GM13977 (cell line): ENCODE data around the gene GRIK4.
"Not testable (repeated sequence)": the region's sequence is repeated elsewhere in the genome, so short reads cannot be mapped to it uniquely, and the experiment has no call there.

ENCODE experiments used
- DNase-seq: peaks from one replicate; pipeline ENCODE4 v3.0.0; 2012; ENCODE audit warnings: low spot score
- in situ Hi-C: fragments of 300-500 bp; cut with MboI; formaldehyde crosslinking; loops from one replicate; pipeline ENCODE4 v1.12.0; 2022; ENCODE audit warnings: low sequenced_read_pairs, low pct_unique_long_range_greater_than_20kb, mixed read lengths, inconsistent platforms; ENCODE audit not compliant: unreplicated experiment
- TF ChIP-seq, protein P1 (sequence below): IDR thresholded peaks from 2 replicates; pipeline ENCODE4 v1.5.1; 2012; ENCODE audit warnings: mild to moderate bottlenecking, control low read depth; ENCODE audit not compliant: insufficient read depth; ENCODE audit errors: extremely low read depth, missing control alignments

The GRIK4 gene

GRCh38 chr11:121008551-121008950 is 497.0 kb downstream of the GRIK4 start:
- in situ Hi-C loops: no loop called here
- TF ChIP-seq, protein P1, sequence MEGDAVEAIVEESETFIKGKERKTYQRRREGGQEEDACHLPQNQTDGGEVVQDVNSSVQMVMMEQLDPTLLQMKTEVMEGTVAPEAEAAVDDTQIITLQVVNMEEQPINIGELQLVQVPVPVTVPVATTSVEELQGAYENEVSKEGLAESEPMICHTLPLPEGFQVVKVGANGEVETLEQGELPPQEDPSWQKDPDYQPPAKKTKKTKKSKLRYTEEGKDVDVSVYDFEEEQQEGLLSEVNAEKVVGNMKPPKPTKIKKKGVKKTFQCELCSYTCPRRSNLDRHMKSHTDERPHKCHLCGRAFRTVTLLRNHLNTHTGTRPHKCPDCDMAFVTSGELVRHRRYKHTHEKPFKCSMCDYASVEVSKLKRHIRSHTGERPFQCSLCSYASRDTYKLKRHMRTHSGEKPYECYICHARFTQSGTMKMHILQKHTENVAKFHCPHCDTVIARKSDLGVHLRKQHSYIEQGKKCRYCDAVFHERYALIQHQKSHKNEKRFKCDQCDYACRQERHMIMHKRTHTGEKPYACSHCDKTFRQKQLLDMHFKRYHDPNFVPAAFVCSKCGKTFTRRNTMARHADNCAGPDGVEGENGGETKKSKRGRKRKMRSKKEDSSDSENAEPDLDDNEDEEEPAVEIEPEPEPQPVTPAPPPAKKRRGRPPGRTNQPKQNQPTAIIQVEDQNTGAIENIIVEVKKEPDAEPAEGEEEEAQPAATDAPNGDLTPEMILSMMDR: no peak
- no peak for DNase-seq

GRCh38 chr11:121012091-121012490 is 500.5 kb downstream of the GRIK4 start:
- no peak for DNase-seq
- in situ Hi-C loops: no loop called here
- TF ChIP-seq, protein P1: no peak

GRCh38 chr11:121018746-121019145 is 507.2 kb downstream of the GRIK4 start:
- in situ Hi-C loops: no loop called here
- no peak for DNase-seq
- TF ChIP-seq, protein P1: no peak

- DNase-seq, in situ Hi-C loops: not testable (repeated sequence)
Observed at GRCh38 chr11:121021718-121022117, 510.2 kb downstream of the GRIK4 start.

GRCh38 chr11:121023848-121024751 is 512.6 kb downstream of the GRIK4 start, which contains the start of gene TBCEL:
TBCEL (plus strand) TSS chr11:121024102; CDS start chr11:121045691, 21,589 bp downstream.
- TF ChIP-seq, protein P1: no peak
- in situ Hi-C loops: no loop called here
- peak; percentile 98 for DNase-seq

DNA sequence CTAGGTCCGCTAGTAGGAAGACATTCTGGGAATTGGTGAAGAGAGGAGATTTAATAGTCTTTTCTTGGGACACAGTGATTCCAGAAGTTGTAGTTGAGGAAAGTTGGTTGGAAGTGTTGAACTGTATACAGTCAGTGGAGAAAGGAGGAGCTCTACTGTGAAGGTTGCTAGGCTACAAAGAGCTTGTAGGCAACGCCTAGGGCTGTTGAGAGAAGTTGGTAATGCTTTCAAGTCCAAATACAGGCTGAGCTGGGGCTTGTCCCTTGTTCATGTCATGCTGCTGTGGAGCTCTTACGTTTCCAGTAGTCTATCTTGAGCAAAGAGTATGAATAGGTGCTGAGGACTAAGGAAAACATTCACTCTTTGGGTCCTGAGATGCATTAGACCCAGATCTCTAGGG is 513.4 kb downstream of the GRIK4 start:
- peak; percentile 40 for DNase-seq
- TF ChIP-seq, protein P1: no peak
- in situ Hi-C loops: no loop called here

DNA sequence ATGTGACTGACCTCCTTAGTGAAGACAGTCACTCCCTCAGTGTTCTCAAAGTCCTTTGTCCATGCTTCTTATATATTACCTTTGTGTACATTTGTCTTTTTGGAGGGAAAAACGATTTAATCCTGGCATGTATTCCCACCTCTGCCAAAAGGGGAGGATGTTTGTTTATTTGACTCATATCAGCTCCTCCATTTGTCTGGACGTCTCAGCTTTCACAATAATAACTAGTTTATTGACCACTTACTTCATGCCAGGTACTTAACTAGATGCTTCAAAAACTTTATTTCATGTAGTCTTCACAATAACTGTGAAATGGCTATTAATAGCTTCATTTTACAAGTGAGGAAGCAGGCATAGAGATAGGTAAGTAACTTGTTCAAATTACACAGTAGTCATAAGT is 517.6 kb downstream of the GRIK4 start:
- no peak for DNase-seq
- TF ChIP-seq, protein P1: no peak
- in situ Hi-C loops: no loop called here
